ENCODE results near the gene PCDHGA9.
A peak's percentile ranks its signal among the peaks of the same experiment; 100 is the strongest.
"Not testable (repeated sequence)": the region's sequence is repeated elsewhere in the genome, so short reads cannot be mapped to it uniquely, and the experiment has no call there.

The PCDHGA9 gene

GRCh38 chr5:141382469-141383294 lies 19.9 kb upstream of the PCDHGA9 start, which contains the start of gene PCDHGA7:
PCDHGA7 (plus strand) TSS chr5:141382742; CDS start chr5:141382900, 158 bp downstream.
- DNase-seq (ENCODE audit: low read depth): peak; percentile 28
- H3K4me3 ChIP-seq (ENCODE audit: low read depth, low read length): no peak within 1 kb of the TSS
- TF ChIP-seq CTCF (IDR thresholded peaks at IDR 0.05; ENCODE audit: low read depth, low read length): peak; percentile 18
- no peak for TF ChIP-seq POLR2A (IDR thresholded peaks at IDR 0.05; ENCODE audit: extremely low read depth, insufficient read length)

DNA sequence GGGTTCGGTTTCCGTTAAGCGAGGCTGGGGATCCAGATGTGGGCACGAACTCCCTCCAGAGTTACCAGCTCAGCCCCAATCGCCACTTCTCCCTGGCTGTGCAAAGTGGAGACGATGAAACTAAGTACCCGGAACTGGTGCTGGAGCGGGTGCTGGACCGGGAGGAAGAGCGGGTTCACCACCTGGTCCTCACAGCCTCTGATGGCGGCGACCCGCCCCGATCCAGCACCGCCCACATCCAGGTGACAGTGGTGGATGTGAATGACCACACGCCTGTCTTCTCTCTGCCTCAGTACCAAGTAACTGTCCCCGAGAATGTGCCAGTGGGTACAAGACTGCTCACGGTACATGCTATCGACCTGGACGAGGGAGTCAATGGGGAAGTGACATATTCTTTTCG lies 19.2 kb upstream of the PCDHGA9 start:
- TF ChIP-seq MYC (IDR thresholded peaks at IDR 0.05; ENCODE audit: low read depth, low read length) (no peak), POLR2A (IDR thresholded peaks at IDR 0.05; ENCODE audit: extremely low read depth, insufficient read length) (no peak), CTCF (IDR thresholded peaks at IDR 0.05; ENCODE audit: low read depth, low read length) (no peak)
- TF ChIP-seq, protein P1, sequence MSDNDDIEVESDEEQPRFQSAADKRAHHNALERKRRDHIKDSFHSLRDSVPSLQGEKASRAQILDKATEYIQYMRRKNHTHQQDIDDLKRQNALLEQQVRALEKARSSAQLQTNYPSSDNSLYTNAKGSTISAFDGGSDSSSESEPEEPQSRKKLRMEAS (IDR thresholded peaks at IDR 0.05; ENCODE audit: low read depth, low read length): no peak
- DNase-seq (ENCODE audit: low read depth): no peak
- no peak overlapping the region for H3K4me3 ChIP-seq (ENCODE audit: low read depth, low read length)

DNA sequence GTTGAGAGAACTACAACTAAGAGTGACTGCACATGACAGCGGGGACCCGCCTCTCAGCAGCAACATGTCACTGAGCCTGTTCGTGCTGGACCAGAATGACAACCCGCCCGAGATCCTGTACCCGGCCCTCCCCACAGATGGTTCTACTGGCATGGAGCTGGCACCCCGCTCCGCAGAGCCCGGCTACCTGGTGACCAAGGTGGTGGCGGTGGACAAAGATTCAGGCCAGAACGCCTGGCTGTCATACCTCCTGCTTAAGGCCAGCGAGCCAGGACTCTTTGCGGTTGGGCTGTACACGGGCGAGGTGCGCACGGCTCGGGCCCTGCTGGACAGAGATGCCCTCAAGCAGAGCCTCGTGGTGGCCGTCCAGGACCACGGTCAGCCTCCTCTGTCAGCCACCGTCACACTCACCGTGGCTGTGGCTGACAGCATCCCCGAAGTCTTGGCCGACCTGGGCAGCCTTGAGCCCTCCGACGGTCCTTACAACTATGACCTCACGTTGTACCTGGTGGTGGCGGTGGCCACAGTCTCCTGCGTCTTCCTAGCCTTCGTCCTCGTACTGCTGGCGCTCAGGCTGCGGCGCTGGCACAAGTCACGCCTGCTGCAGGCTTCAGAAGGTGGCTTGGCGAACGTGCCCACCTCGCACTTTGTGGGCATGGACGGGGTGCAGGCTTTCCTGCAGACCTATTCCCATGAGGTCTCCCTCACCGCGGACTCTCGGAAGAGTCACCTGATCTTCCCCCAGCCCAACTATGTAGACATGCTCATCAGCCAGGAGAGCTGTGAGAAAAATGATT lies 17.9 kb upstream of the PCDHGA9 start:
- DNase-seq (ENCODE audit: low read depth): no peak
- TF ChIP-seq, protein P1 (IDR thresholded peaks at IDR 0.05; ENCODE audit: low read depth, low read length): no peak
- no peak for TF ChIP-seq POLR2A (IDR thresholded peaks at IDR 0.05; ENCODE audit: extremely low read depth, insufficient read length)
- no peak for TF ChIP-seq MYC (IDR thresholded peaks at IDR 0.05; ENCODE audit: low read depth, low read length)
- no peak for TF ChIP-seq CTCF (IDR thresholded peaks at IDR 0.05; ENCODE audit: low read depth, low read length)
- H3K4me3 ChIP-seq (ENCODE audit: low read depth, low read length): no peak overlapping the region

DNA sequence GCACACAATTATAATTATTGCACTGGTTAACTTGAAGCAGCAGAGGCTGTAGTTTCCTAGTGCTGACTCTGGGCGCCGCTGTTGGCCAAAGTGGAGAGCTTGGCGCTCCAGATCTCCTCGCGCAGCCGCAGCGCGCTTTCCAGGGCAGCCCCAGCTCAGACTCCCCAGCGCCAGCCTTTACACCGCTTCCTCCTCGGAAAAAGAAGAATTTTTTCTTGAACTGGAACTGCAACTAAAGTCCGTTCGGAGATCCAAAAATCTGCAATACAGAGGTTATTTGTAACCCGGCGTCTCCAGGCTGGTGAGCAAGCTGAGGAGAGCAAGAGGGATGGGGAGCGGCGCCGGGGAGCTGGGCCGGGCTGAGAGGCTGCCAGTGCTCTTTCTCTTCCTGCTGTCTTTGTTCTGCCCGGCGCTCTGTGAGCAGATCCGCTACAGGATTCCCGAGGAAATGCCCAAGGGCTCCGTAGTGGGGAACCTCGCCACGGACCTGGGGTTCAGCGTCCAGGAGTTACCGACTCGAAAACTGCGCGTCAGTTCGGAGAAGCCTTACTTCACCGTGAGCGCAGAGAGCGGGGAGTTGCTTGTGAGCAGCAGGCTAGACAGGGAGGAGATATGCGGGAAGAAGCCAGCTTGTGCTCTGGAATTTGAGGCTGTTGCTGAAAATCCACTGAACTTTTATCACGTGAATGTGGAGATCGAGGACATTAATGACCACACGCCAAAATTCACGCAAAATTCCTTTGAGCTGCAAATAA lies 14.8 kb upstream of the PCDHGA9 start, which contains the start of gene PCDHGB4:
TSS of gene PCDHGB4 (plus strand) at position 142 of the 755 bp plus-strand sequence. CDS start at position 329, 187 bp downstream.
- DNase-seq (ENCODE audit: low read depth); H3K4me3 ChIP-seq (ENCODE audit: low read depth, low read length): not testable (repeated sequence)

- H3K4me3 ChIP-seq (ENCODE audit: low read depth, low read length): no peak overlapping the region
- DNase-seq (ENCODE audit: low read depth): no peak
- no peak for TF ChIP-seq POLR2A (IDR thresholded peaks at IDR 0.05; ENCODE audit: extremely low read depth, insufficient read length)
- TF ChIP-seq MYC (IDR thresholded peaks at IDR 0.05; ENCODE audit: low read depth, low read length): no peak
- TF ChIP-seq CTCF (IDR thresholded peaks at IDR 0.05; ENCODE audit: low read depth, low read length): no peak
Observed at GRCh38 chr5:141388661-141389060, 13.9 kb upstream of the PCDHGA9 start.

Measured in NB4 (cell line).